NCI-H128 (cell line): Measurements from ENCODE around the gene VTCN1.
"Not testable (repeated sequence)": the region's sequence is repeated elsewhere in the genome, so short reads cannot be mapped to it uniquely, and the experiment has no call there.

Experiments
- DNase-seq: peaks from one replicate; lab custom pipeline; 2025; ENCODE audit not compliant: unreplicated experiment; lab: John Stamatoyannopoulos, UW

VTCN1 gene

GRCh38 chr1:117128323-117129079 lies 82.2 kb downstream of the VTCN1 start:
- DNase-seq = peak; percentile 32

DNA sequence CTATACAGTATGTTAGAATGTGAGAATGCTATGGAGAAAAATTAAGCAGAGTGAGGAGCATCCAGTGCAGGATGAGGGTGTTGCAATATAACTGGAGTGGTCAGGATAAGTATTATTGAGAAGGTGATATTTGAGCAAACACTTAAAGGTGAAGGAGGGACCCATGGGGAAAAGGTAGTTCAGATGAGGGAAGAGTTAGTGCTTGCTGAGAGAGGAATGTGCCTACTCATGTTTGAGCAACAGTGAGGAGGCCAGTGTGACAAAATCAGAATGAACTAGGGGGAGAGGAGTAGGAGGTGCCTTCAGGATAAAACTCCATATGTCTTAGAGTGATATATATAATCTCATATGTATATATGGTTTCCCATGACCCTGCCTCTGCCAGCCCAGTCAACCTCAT lies 82.9 kb downstream of the VTCN1 start:
- DNase-seq = no peak

DNA sequence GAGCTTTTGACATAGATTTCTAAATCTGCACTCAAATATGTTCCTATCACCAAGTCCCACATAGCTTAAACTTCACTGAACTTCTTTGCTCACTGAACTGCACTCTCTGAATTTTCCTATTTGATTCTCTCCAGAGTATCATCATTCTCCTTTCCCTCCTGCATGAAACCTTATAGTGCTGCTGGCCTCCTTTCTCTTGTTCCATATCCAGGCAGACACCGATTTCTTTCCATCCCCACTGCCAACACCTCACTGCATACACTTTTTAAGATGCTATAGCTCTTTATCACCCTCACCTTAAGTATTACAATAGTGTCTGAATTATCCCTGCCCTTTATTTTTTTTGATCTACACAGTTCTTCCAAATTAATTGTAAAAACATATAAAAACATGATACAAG lies 86.1 kb downstream of the VTCN1 start:
- no peak for DNase-seq

DNA sequence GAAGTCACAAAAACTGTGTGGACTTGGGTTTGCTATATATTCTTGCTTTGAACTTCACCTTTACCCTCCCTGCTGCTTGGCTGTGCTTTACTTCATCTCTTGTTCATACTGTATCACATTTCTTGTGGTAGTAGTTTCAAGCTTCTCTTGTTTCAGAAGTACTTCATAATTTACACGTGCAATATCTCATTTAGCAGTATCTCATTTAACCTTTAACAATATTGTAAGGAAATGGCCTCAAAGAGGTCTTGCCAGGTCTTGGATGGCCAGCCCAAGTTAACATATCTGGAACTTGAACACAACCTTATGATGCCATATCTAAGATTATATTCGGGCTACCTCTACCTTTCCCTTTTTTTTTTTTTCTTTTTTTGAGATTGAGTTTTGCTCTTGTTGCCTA lies 87.5 kb downstream of the VTCN1 start:
- DNase-seq = no peak

DNA sequence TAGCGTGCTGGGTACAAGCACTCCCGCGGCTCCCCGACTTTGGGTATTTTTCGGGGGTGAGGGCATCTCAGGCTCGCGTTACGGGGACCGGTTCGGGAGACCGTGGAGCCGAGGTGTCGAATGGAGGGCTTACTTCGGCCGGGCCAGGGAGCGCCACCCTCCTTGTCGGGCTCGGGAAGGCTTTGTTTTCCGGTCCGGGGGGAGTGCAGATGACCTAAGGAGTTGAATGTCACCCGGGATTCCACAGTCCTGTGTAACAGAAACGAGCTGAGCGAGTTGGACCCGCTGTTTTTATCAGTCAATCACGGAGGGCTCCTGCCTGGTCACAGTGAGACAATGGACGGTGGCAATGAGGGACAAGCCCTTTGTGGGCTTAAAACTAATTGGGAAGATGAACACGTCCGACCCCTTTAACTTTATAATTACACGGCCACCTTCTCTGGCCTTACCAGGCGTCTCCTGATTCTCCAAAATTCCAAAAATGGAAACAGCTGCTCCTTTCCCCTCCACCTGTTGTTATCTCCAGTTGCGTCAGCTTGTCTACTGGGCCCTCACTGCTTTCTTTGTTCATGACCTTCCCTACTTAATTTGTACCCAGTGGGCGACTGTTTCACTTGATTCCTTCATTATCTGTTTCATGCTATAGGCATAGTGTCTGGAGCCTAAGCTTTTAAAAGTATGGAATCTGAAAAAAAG lies 88.2 kb downstream of the VTCN1 start:
- no peak for DNase-seq

- DNase-seq = peak; percentile 84
Observed at GRCh38 chr1:117121589-117122329, 89.0 kb downstream of the VTCN1 start, which contains the start of gene TRIM45. TRIM45 (minus strand) TSS chr1:117121749; CDS start chr1:117121201, 548 bp downstream.

DNA sequence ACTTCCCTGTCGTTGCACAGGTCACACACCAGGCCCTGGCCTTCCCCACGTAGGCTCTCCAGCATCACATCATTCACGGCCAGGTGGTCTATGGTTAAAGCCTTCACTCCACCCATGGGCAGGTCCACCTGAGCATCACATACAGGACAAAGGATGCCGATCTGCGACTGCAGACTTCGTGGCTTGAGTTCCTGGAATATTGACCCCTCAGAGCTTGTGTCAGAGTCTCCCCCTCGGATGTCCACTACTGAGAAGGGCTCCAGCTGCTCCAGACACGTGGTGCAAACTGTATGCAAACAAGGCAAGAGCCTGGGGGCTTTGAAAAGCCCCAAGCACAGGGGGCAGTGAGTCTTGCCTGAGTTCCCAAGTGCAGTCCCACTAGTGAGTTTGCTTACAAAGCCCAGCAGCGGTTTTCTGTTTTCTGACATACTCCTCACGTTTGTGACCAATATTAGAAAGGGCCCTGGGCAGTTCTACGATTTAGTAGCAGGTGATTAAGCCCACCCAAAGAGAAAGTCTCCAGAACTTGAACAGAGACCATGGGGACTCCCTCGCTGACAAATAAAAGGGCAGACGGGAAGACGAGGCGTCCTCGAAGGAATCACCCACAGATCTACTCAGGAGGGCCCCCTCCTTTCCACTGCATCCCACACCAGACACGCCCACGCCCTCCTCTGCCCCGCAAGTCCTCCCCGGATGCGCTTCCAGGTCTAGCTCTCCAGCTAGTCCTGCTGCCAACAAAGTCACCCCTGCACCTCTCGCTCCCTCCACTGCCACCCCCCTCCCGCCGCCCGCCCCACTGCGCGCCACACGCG lies 89.7 kb downstream of the VTCN1 start:
- DNase-seq = no peak

DNA sequence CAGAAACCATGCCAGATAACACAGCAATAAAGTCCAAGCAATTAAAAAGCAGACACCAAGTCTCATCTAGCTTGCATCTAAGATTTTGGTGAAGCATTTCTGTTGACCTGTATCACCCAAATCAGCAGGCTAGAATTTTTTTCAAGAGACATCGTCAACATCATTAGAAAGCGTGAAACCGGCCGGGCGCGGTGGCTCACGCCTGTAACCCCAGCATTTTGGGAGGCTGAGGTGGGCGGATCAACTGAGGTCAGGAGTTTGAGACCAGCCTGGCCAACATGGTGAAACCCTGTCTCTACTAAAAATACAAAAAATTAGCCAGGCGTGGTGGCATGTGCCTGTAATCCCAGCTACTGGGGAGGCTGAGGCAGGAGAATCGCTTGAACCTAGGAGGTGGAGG lies 91.6 kb downstream of the VTCN1 start:
- not testable (repeated sequence) for DNase-seq

GRCh38 chr1:117118137-117118536 lies 92.6 kb downstream of the VTCN1 start:
- no peak for DNase-seq

GRCh38 chr1:117117697-117118096 lies 93.0 kb downstream of the VTCN1 start:
- no peak for DNase-seq

DNA sequence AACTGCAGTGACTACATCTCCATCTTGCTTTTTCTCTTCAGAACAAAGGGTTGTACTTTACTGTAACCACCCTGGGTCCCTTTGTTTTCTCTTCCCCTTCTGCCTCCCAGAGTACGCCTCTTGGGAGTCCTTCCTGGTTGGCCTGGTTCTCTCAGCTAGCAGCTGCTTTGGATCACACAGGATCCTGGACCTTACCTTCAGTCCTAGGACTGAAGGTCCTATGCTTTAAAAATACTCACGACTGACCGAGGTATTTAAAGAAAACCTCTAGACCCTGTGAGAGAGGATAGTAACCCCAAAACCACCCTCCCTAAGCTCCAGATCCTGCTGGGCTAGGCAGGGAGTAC lies 94.0 kb downstream of the VTCN1 start:
- no peak for DNase-seq

GRCh38 chr1:117116090-117116783 lies 94.5 kb downstream of the VTCN1 start:
- no peak for DNase-seq

DNA sequence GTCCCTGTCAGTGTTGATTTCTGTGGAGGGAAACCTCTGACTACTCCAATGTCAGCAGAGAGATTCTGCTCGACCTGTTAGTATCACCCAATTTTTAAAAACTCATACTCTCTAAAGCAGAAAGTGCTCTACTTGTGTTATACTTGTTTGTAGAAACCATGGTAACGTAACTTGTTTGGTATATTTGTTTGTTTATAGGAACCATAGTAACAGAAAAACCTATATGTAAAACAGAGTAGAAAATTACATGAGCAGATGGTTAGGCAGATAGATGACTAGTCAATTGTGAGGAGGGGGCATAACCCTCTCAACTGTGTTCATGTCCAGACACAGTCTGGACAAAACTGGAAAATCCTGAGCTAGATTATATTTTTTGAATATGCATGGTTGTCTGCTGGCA lies 95.8 kb downstream of the VTCN1 start:
- DNase-seq = no peak

- no peak for DNase-seq
Observed at GRCh38 chr1:117113199-117113598, 97.5 kb downstream of the VTCN1 start.

GRCh38 chr1:117112047-117112717 lies 98.5 kb downstream of the VTCN1 start:
- DNase-seq = peak; percentile 60

GRCh38 chr1:117110774-117111173 lies 100.0 kb downstream of the VTCN1 start:
- DNase-seq = no peak

DNA sequence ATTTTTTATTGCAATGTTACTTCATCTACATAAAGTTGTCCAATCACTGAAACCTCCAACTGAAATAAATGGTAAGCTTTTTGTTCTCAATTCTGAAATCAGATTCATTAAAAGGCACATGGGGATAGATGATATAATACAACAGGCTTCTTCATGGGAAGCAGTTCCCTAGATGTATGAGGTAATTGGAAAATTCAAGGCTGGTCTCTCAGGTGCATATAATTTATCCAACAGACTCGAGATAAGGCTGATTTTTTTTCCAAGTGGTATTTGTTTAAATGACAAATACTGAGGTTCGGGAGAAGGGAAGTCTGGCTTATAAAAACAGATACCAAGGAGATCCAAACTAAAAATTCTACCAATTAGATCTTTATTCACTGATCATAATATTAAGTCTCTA lies 103.4 kb downstream of the VTCN1 start:
- DNase-seq = no peak

DNA sequence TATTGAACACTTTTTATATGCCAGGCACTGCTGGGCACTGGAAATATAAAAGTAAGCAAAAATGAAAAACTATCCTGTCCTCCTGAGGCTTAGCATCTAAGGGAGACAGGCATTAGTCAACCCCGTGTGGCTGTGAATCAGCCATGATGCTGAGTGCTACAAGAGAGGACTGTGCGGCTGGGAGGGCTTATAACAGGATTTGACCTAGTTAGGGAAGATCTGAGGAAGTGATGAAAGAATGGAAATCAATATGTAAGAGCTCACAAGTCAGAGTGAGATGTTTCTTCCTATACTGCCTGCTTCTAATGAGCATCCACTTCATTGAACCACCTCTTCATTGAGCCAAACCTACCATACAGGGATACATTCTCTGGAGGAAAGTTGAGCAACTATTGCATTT lies 104.2 kb downstream of the VTCN1 start:
- DNase-seq = no peak

DNA sequence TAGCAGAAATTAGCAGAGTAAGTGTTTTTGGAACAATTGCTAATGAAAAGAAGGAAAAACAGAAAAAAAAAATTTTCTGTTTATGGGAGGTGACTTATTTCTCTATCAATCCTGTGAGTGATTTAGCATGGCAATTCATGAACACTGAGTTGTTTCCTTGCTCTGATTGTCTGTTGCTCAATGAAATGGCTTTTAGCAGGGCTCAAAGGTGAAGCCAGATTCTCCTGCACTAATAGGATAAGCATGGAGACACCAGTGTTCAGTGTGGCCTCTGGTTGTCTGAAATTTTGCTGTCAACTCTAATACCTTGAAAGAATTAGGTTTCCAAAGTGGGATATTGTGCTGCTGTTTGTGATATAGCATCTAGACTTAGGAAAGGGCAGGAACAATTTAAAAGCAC lies 105.0 kb downstream of the VTCN1 start:
- DNase-seq = no peak

- no peak for DNase-seq
Observed at GRCh38 chr1:117104986-117105385, 105.7 kb downstream of the VTCN1 start.
